Activated naive CD4-positive, alpha-beta T cell treated with anti-CD3 and anti-CD28 coated beads, Interleukin-2, amount 50 U/mL, for 24 hours (primary cell): ENCODE measurements around the gene RING1.

Source experiments
- H3K27ac Mint-ChIP-seq: one replicate; pipeline ENCODE4 v1.8.0; 2021; ENCODE audit warnings: mild to moderate bottlenecking, mixed read lengths
- H3K27me3 Mint-ChIP-seq: one replicate; pipeline ENCODE4 v1.8.0; 2021; ENCODE audit warnings: mixed read lengths
- H3K36me3 Mint-ChIP-seq: one replicate; pipeline ENCODE4 v1.8.0; 2021; ENCODE audit warnings: mixed read lengths
- H3K4me1 Mint-ChIP-seq: one replicate; pipeline ENCODE4 v1.8.0; 2021; ENCODE audit warnings: mixed read lengths
- H3K4me3 Mint-ChIP-seq: one replicate; pipeline ENCODE4 v1.8.0; 2021; ENCODE audit warnings: mild to moderate bottlenecking, mixed read lengths
- H3K9me3 Mint-ChIP-seq: one replicate; pipeline ENCODE4 v1.8.0; 2021; ENCODE audit warnings: mixed read lengths

The RING1 gene

GRCh38 chr6:33169291-33170175, 38.8 kb upstream of the RING1 start:
- Mint-ChIP-seq H3K27me3 (no peaks in the 10 kb centered on the region), H3K4me3 (no peak overlapping the region), H3K36me3 (no peaks in the 10 kb centered on the region), H3K9me3 (no peaks in the 10 kb centered on the region), H3K27ac (no peak overlapping the region), H3K4me1 (no peaks in the 10 kb centered on the region)

DNA sequence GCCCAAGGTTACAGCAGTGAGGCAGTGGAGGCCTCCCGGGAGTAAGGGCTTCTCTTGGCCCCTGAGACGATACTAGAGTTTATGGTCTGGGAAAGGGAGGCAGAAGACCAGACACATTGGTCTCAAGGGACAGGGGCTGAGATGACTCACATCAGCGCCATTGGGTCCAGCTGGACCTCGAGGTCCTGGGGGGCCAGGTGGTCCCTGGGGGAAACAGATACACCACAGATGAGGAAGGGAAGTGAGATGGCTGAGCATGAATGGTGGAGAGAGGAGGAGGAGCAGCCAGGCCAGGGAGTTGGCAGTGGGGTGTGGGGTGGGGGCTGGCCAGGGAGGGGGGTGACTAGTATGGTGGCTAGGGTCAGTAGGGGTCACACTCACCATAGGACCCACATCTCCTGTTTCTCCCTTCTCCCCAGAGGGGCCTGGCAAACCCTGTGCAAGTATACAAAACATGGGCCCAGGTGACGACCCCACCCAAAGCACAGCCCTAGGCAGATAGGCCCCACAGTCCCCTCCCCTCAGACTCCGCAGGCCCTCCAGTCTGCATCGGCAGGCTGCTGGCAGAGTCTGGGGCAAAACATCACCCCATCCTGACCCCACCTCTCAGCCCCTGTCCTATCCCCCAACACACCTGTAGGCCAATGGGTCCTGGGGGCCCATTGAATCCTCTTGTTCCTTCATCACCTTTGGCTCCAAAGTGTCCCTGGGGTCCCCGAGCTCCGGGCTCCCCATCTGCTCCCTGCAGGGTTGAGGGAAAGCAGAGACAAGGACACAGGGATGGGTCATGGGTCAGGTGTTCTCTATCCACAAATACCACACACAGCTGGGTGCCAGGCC, 37.9 kb upstream of the RING1 start:
- H3K4me3 Mint-ChIP-seq, result no peak overlapping the region
- H3K27ac Mint-ChIP-seq, result no peak overlapping the region
- H3K36me3 Mint-ChIP-seq, result no peaks in the 10 kb centered on the region
- H3K27me3 Mint-ChIP-seq, result no peaks in the 10 kb centered on the region
- H3K9me3 Mint-ChIP-seq, result no peaks in the 10 kb centered on the region
- no peaks in the 10 kb centered on the region for H3K4me1 Mint-ChIP-seq

GRCh38 chr6:33171016-33171879, 37.1 kb upstream of the RING1 start:
- Mint-ChIP-seq H3K27me3 (no peaks in the 10 kb centered on the region), H3K36me3 (no peaks in the 10 kb centered on the region), H3K27ac (no peak overlapping the region), H3K4me1 (no peaks in the 10 kb centered on the region), H3K9me3 (no peaks in the 10 kb centered on the region), H3K4me3 (no peak overlapping the region)

GRCh38 chr6:33171880-33172687, 36.2 kb upstream of the RING1 start:
- no peak overlapping the region for H3K4me3 Mint-ChIP-seq
- H3K9me3 Mint-ChIP-seq, result no peaks in the 10 kb centered on the region
- no peaks in the 10 kb centered on the region for H3K27me3 Mint-ChIP-seq
- no peak overlapping the region for H3K27ac Mint-ChIP-seq
- H3K36me3 Mint-ChIP-seq, result peaks cover 2% of the 10 kb centered on the region
- H3K4me1 Mint-ChIP-seq, result no peaks in the 10 kb centered on the region

DNA sequence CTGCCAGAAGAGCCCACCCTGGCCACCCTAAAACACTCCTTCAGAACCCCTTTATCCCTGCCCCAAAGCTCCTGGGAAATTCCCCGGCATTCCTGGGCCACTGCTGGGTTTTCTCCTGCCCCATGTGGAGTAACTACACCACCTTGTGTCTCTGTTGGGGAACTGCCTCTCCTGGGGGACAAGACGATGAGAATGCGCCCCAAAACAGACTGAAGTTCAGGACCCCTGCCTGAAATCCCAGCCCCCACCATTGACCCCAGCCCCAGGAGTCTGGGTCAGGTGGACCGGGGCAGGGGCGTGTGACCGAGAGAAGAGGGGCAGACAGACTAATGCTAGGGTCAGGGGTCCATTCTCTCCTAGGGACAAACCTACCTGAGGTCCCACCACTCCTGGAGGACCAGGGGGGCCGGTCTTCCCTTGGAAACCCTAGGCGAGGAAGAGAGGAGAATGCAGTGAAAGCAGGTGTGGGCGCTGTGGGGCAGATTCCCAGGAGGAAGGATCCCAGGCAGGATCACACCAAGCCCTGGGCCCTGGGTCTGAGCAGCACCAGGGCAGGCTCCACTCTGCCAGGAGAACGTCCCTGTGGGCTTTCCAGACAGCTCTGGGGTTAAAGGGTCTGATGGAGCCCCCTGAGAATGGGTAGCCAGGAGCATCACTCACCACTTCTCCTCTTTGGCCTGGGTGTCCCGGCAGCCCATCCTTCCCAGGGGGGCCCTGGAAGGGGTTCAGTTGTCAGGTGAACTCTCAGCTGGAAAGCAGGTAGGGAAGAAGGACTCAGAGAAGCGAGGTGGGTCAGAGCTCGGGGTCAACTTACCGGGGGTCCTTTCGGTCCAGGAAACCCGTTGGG, 35.4 kb upstream of the RING1 start:
- H3K9me3 Mint-ChIP-seq, result no peaks in the 10 kb centered on the region
- H3K27me3 Mint-ChIP-seq, result no peaks in the 10 kb centered on the region
- no peak overlapping the region for H3K27ac Mint-ChIP-seq
- no peak overlapping the region for H3K4me3 Mint-ChIP-seq
- H3K4me1 Mint-ChIP-seq, result no peaks in the 10 kb centered on the region
- H3K36me3 Mint-ChIP-seq, result peaks cover 2% of the 10 kb centered on the region

- no peaks in the 10 kb centered on the region for H3K27me3 Mint-ChIP-seq
- no peaks in the 10 kb centered on the region for H3K4me1 Mint-ChIP-seq
- no peaks in the 10 kb centered on the region for H3K9me3 Mint-ChIP-seq
- no peak overlapping the region for H3K27ac Mint-ChIP-seq
- H3K36me3 Mint-ChIP-seq, result peaks cover 2% of the 10 kb centered on the region
- no peak overlapping the region for H3K4me3 Mint-ChIP-seq
Observed at GRCh38 chr6:33173535-33174180, 34.6 kb upstream of the RING1 start.

DNA sequence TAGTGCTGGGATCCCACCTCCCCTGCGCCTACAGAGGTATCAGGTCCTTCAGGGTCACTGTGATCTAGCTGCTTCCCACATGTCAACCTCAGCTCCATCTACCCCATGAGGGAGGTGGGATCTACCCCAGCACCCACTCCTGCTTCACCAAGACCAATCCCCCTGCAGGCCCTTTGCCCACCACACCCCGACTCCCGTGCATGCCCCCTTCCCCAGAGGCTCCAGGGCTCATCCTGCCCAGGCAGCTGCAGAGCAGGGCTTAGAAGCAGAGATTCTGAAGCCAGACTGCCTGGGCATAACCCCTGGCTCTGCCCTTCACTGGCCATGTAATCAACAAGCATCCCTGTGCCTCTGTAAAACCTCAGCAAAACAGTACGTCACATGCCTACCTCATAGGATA, 33.5 kb upstream of the RING1 start:
- H3K27ac Mint-ChIP-seq, result no peak overlapping the region
- no peaks in the 10 kb centered on the region for H3K4me1 Mint-ChIP-seq
- H3K27me3 Mint-ChIP-seq, result no peaks in the 10 kb centered on the region
- H3K36me3 Mint-ChIP-seq, result peaks cover 2% of the 10 kb centered on the region
- H3K9me3 Mint-ChIP-seq, result no peaks in the 10 kb centered on the region
- no peak overlapping the region for H3K4me3 Mint-ChIP-seq

DNA sequence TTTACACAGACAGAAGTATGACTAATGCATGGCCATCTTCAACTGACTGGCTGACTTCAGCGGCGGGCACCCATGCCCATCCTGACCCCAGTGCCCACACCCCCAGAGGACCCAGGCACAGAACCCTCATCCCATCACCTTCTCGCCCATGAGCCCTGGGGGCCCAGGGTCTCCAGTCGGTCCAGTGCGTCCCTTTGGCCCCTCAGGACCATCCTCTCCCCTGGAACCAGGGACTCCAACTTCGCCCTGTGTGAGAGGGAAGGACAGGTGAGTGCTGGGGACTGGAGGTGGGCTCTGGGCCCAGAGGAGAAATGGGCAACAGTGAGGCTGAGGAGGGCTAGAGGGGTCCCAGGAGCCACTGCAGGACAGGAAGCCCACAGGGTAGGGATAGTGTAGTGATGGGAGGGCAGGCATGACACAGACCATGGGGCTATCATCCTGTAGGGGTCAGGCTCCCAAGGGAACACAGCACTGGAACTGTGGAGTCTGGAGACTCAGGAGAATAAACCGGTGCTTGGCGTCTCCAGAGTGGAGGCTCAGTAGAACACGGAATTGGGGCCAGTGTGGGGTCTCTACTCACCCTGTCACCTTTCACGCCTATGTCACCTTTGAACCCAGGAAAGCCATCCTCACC, 32.7 kb upstream of the RING1 start:
- no peaks in the 10 kb centered on the region for H3K4me1 Mint-ChIP-seq
- H3K27me3 Mint-ChIP-seq, result no peaks in the 10 kb centered on the region
- H3K4me3 Mint-ChIP-seq, result no peak overlapping the region
- peaks cover 2% of the 10 kb centered on the region for H3K36me3 Mint-ChIP-seq
- H3K9me3 Mint-ChIP-seq, result no peaks in the 10 kb centered on the region
- peak overlapping the region; percentile 48 for H3K27ac Mint-ChIP-seq

GRCh38 chr6:33176906-33177305, 31.4 kb upstream of the RING1 start:
- H3K36me3 Mint-ChIP-seq, result peaks cover 2% of the 10 kb centered on the region
- H3K27me3 Mint-ChIP-seq, result no peaks in the 10 kb centered on the region
- H3K9me3 Mint-ChIP-seq, result no peaks in the 10 kb centered on the region
- H3K27ac Mint-ChIP-seq, result no peak overlapping the region
- H3K4me1 Mint-ChIP-seq, result no peaks in the 10 kb centered on the region
- no peak overlapping the region for H3K4me3 Mint-ChIP-seq

- Mint-ChIP-seq H3K27ac (no peak overlapping the region), H3K9me3 (peaks cover 3% of the 10 kb centered on the region), H3K36me3 (peaks cover 5% of the 10 kb centered on the region), H3K4me1 (peaks cover 4% of the 10 kb centered on the region), H3K27me3 (no peaks in the 10 kb centered on the region), H3K4me3 (no peak overlapping the region)
Observed at GRCh38 chr6:33177552-33178446, 30.5 kb upstream of the RING1 start.

DNA sequence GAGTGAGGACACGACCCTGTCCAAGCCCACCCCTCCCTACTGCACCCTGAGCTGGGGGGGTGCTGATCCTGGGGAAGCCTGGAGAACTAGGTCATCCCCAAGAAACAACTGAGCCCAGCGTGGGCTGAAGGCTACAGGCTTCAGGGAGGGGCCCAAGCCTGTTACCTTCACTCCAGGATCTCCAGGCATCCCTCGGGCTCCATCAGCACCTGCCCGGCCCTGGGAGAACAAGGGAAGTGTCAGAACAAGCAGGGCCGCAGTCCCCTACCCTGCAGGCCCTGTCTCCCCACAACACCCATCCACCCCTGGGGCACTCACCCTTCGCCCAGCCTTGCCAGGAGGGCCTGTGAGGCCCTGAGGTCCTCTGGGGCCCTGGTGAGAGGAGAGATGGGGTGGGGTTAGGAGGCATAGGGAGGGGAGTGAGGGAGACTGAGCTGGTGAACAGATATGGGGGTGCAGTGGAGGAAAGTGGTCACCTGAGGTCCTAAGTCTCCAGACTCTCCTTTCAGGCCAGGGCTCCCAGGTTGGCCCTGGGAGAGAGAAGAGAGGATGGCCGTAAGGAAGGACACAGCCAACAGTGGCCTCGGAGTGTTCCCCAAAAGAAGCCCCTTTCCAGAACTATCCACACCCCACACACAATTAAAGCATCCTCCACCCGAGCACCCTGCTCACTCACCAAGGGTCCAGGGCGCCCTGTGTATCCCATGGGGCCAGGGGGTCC, 29.4 kb upstream of the RING1 start:
- no peak overlapping the region for H3K27ac Mint-ChIP-seq
- H3K36me3 Mint-ChIP-seq, result peaks cover 15% of the 10 kb centered on the region
- peaks cover 14% of the 10 kb centered on the region for H3K9me3 Mint-ChIP-seq
- H3K4me1 Mint-ChIP-seq, result peaks cover 15% of the 10 kb centered on the region
- no peaks in the 10 kb centered on the region for H3K27me3 Mint-ChIP-seq
- H3K4me3 Mint-ChIP-seq, result no peak overlapping the region

GRCh38 chr6:33181141-33181540, 27.2 kb upstream of the RING1 start:
- Mint-ChIP-seq H3K4me1 (peaks cover 26% of the 10 kb centered on the region), H3K27me3 (no peaks in the 10 kb centered on the region), H3K4me3 (no peak overlapping the region), H3K27ac (peak overlapping the region; percentile 55), H3K36me3 (peaks cover 19% of the 10 kb centered on the region), H3K9me3 (peaks cover 14% of the 10 kb centered on the region)
